CD4-positive, alpha-beta memory T cell (primary cell): Measurements from ENCODE around the gene MFSD1. TPM values are rescaled to one million over a fixed set of nuclear protein-coding genes. Genes with fewer than 3 reads are reported as not detected.

Experiments
- CTCF ChIA-PET: fragments of 350-600 bp; sonication (Branson Sonifier 250); formaldehyde crosslinking; loops from one replicate; lab custom pipeline; 2021; ENCODE audit warnings: inconsistent platforms; ENCODE audit not compliant: partially characterized antibody; lab: Charles Lee
- POLR2A ChIA-PET: fragments of 350-600 bp; sonication (Branson Sonifier 250); formaldehyde crosslinking; loops from one replicate; lab custom pipeline; 2021; ENCODE audit not compliant: partially characterized antibody; lab: Charles Lee
- DNase-seq, 5 donors: peaks; one replicate each; pipeline versions ENCODE4 v3.0.0 to v3.0.0-alpha.2; 2020 to 2022; ENCODE audit warnings: mixed read lengths in 1 of 5
- H3K27ac ChIP-seq: one replicate; pipeline ENCODE4 v1.7.0; 2013; ENCODE audit warnings: low read depth, low read length
- H3K27me3 ChIP-seq: 2 replicates; pipeline ENCODE4 v1.7.0; 2013; ENCODE audit warnings: mild to moderate bottlenecking, low read length, moderate library complexity; ENCODE audit not compliant: insufficient read depth
- H3K36me3 ChIP-seq: 2 replicates; pipeline ENCODE4 v1.7.0; 2013; ENCODE audit warnings: mild to moderate bottlenecking, low read length, moderate library complexity; ENCODE audit not compliant: insufficient read depth
- H3K4me1 ChIP-seq: 2 replicates; pipeline ENCODE4 v1.7.0; 2013; ENCODE audit warnings: mild to moderate bottlenecking, low read length, moderate library complexity; ENCODE audit not compliant: insufficient read depth
- H3K4me3 ChIP-seq, 2 donors: one replicate each; pipeline ENCODE4 v1.7.0; 2013; ENCODE audit warnings: low read length in 2 of 2, mild to moderate bottlenecking in 1 of 2
- H3K9me3 ChIP-seq, 2 donors: one replicate each; pipeline ENCODE4 v1.7.0; 2013; ENCODE audit warnings: low read length in 2 of 2, control low read depth in 1 of 2; ENCODE audit not compliant: control insufficient read depth in 1 of 2
- H3K27ac Mint-ChIP-seq, 7 donors: one replicate each; pipeline ENCODE4 v1.8.0; 2020 to 2021; ENCODE audit warnings: mixed read lengths in 7 of 7, mild to moderate bottlenecking in 6 of 7, inconsistent platforms in 3 of 7, moderate library complexity in 3 of 7
- H3K27me3 Mint-ChIP-seq, 2 donors: one replicate each; pipeline ENCODE4 v1.8.0; 2020 to 2021; ENCODE audit warnings: mixed read lengths in 2 of 2
- H3K36me3 Mint-ChIP-seq, 2 donors: one replicate each; pipeline ENCODE4 v1.8.0; 2020 to 2021; ENCODE audit warnings: mixed read lengths in 2 of 2, inconsistent platforms in 1 of 2, mild to moderate bottlenecking in 1 of 2
- H3K4me1 Mint-ChIP-seq, 4 donors: one replicate each; pipeline ENCODE4 v1.8.0; 2020 to 2021; ENCODE audit warnings: mixed read lengths in 4 of 4, mild to moderate bottlenecking in 1 of 4
- H3K4me3 Mint-ChIP-seq, 8 donors: one replicate each; pipeline ENCODE4 v1.8.0; 2020 to 2021; ENCODE audit warnings: mixed read lengths in 8 of 8, mild to moderate bottlenecking in 7 of 8, moderate library complexity in 6 of 8, inconsistent platforms in 3 of 8
- H3K9me3 Mint-ChIP-seq, 8 donors: one replicate each; pipeline ENCODE4 v1.8.0; 2020 to 2021; ENCODE audit warnings: mixed read lengths in 8 of 8, mild to moderate bottlenecking in 5 of 8, inconsistent platforms in 3 of 8, moderate library complexity in 1 of 8
- intact Hi-C: fragments of 100-400 bp; cut with micrococcal nuclease; formaldehyde crosslinking; loops from one replicate; pipeline ENCODE4 v1.15.1; 2023
- polyA plus RNA-seq, 2 donors: library from polyadenylated mRNA; unstranded; fragments of 300-500 nt; fragmentation: Illumina TruSeq; gene quantifications; one replicate each; pipeline ENCODE4 v1.2.3, GENCODE V29; 2021
- total RNA-seq, 2 experiments: library from RNA; stranded (reverse); gene quantifications; one replicate each; pipeline ENCODE4 v1.2.3, GENCODE V29; 2021

Gene MFSD1
- total and polyA plus RNA-seq, 4 experiments from 2014 or later = 31.7 to 75.0 (median 42.6) TPM

GRCh38 chr3:158864492-158864891 is 62.6 kb downstream of the MFSD1 start:
- no peak overlapping the region for H3K27ac Mint-ChIP-seq
- ChIA-PET POLR2A (no interaction called here), CTCF (interaction anchor here (1.4 kb wide), 1 partner anchor 20 kb away, joined by 8 read pairs; no protein-coding TSS in a partner anchor)
- peaks cover 0 to 4% (median 0%) of the 10 kb centered on the region in 8 donors for H3K9me3 Mint-ChIP-seq
- intact Hi-C loops = no loop called here
- no peak overlapping the region for H3K27ac ChIP-seq
- H3K9me3 ChIP-seq = no peaks in the 10 kb centered on the region
- DNase-seq = no peak
- H3K36me3 ChIP-seq = no peaks in the 10 kb centered on the region
- H3K4me3 ChIP-seq = no peak overlapping the region
- no peaks in the 10 kb centered on the region for H3K27me3 ChIP-seq
- H3K4me3 Mint-ChIP-seq = no peak overlapping the region
- no peaks in the 10 kb centered on the region for H3K4me1 ChIP-seq
- H3K27me3 Mint-ChIP-seq = no peaks in the 10 kb centered on the region
- H3K36me3 Mint-ChIP-seq = peaks cover 3 to 20% of the 10 kb centered on the region in 2 donors
- peaks cover 0 to 5% (median 0%) of the 10 kb centered on the region in 4 donors for H3K4me1 Mint-ChIP-seq

GRCh38 chr3:158875700-158876099 is 73.8 kb downstream of the MFSD1 start:
- Histone ChIP-seq H3K27ac (no peak overlapping the region), H3K4me1 (no peaks in the 10 kb centered on the region), H3K27me3 (no peaks in the 10 kb centered on the region), H3K36me3 (no peaks in the 10 kb centered on the region), H3K4me3 (no peak overlapping the region), H3K9me3 (no peaks in the 10 kb centered on the region)
- POLR2A ChIA-PET = no interaction called here
- Mint-ChIP-seq H3K4me1 (no peaks in the 10 kb centered on the region), H3K27me3 (peaks cover 0 to 2% of the 10 kb centered on the region in 2 donors), H3K9me3 (no peaks in the 10 kb centered on the region), H3K36me3 (peaks cover 0 to 6% of the 10 kb centered on the region in 2 donors), H3K27ac (no peak overlapping the region), H3K4me3 (no peak overlapping the region)
- CTCF ChIA-PET = interaction anchor here (0.9 kb wide), 1 partner anchor 9 kb away, joined by 3 read pairs; no protein-coding TSS in a partner anchor
- intact Hi-C loops = no loop called here
- no peak for DNase-seq

Other genes starting within 250 kb of the MFSD1 start
- 1 to 10 TPM; 1.0 to 1.6 TPM for gene MLF1, start 230.9 kb upstream of the MFSD1 start, total RNA-seq
- gene MLF1, start 230.9 kb upstream of the MFSD1 start, polyA plus RNA-seq = 1 to 10 TPM; 5.0 to 6.5 TPM
- gene GFM1, start 157.5 kb upstream of the MFSD1 start, total RNA-seq = 10 to 100 TPM; 42.7 to 44.2 TPM
- gene GFM1, start 157.5 kb upstream of the MFSD1 start, polyA plus RNA-seq = 10 to 100 TPM; 40.9 to 43.7 TPM
- gene LXN, start 129.4 kb upstream of the MFSD1 start, total RNA-seq = 1 to 10 TPM; 7.7 to 8.1 TPM
- 10 to 100 TPM; 14.3 to 27.5 TPM for gene LXN, start 129.4 kb upstream of the MFSD1 start, polyA plus RNA-seq
- gene RARRES1, start 69.6 kb upstream of the MFSD1 start, total RNA-seq = not detected
- gene RARRES1, start 69.6 kb upstream of the MFSD1 start, polyA plus RNA-seq = not detected